BLaER1 (cell line): ENCODE results near the gene AGPAT3.
"Not testable (repeated sequence)": the region's sequence is repeated elsewhere in the genome, so short reads cannot be mapped to it uniquely, and the experiment has no call there.

Source experiments
- H3K27ac ChIP-seq: shearing (Covaris generic); formaldehyde crosslinking; 2 replicates; pipeline ENCODE4 v1.8.1; 2022
- H3K27me3 ChIP-seq: shearing (Covaris generic); formaldehyde crosslinking; 2 replicates; pipeline ENCODE4 v1.8.1; 2022
- H3K36me3 ChIP-seq: shearing (Covaris generic); formaldehyde crosslinking; 2 replicates; pipeline ENCODE4 v1.8.1; 2022
- H3K4me1 ChIP-seq: shearing (Covaris generic); formaldehyde crosslinking; 2 replicates; pipeline ENCODE4 v1.8.1; 2022
- H3K4me2 ChIP-seq: shearing (Covaris generic); formaldehyde crosslinking; 2 replicates; pipeline ENCODE4 v1.8.1; 2022
- H3K4me3 ChIP-seq: shearing (Covaris generic); formaldehyde crosslinking; 2 replicates; pipeline ENCODE4 v1.8.1; 2022
- H3K9ac ChIP-seq: shearing (Covaris generic); formaldehyde crosslinking; 2 replicates; pipeline ENCODE4 v1.8.1; 2022
- H3K9me3 ChIP-seq: shearing (Covaris generic); formaldehyde crosslinking; 2 replicates; pipeline ENCODE4 v1.8.1; 2022
- H4K20me1 ChIP-seq: shearing (Covaris generic); formaldehyde crosslinking; 2 replicates; pipeline ENCODE4 v1.8.1; 2022
- Cebpa-rat ChIP-seq: shearing (Covaris generic); IDR thresholded peaks from 2 replicates; pipeline ENCODE4 v1.8.1; 2022

The AGPAT3 gene

DNA sequence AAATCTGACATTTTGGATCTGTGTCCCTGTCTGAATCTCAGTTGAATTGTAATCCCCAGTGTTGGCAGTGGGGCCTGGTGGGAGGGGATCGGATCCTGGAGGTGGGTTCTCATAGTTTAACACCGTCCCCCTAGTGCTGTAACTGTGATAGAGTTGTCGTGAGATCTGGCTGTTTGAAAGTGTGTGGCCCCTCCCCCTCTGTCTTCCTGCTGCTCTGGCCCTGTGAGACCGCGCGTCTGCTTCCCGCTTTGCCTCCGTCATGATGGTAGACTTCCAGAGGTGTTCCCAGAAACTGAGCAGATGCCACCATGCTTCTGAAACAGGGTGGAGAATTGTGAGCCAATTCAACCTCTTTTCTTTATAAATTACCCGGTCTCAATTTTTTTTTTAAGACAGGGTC is 25.0 kb downstream of the AGPAT3 start:
- no peaks in the 10 kb centered on the region for H3K27me3 ChIP-seq
- H3K4me3 ChIP-seq, result no peak overlapping the region
- no peak overlapping the region for H3K9ac ChIP-seq
- H3K36me3 ChIP-seq, result peaks cover 32% of the 10 kb centered on the region
- H3K4me1 ChIP-seq, result peaks cover 24% of the 10 kb centered on the region
- H3K27ac ChIP-seq, result no peak overlapping the region
- no peak for TF ChIP-seq Cebpa-rat
- H3K4me2 ChIP-seq, result no peak overlapping the region
- peaks cover 28% of the 10 kb centered on the region for H3K9me3 ChIP-seq
- peaks cover 37% of the 10 kb centered on the region for H4K20me1 ChIP-seq

DNA sequence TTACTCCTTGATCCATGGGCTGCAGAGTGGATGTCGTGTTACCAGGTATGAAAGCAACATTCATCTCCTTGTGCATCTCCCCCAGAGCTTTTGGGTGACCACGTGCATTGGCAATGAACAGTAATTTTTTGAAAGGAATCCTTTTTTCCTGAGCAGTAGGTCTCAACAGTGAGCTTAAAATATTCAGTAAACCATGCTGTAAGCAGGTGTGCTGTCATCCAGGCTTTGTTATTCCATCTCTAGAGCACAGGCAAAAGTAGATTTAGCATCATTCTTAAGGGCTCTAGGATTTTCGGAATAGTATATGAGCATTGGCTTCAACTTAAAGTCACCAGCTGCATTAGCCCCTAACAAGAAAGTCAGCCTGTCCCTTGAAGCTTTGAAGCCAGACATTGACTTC is 27.3 kb downstream of the AGPAT3 start:
- H3K4me3 ChIP-seq, result no peak overlapping the region
- H4K20me1 ChIP-seq, result peaks cover 14% of the 10 kb centered on the region; the same call in 1 of the 2 replicates
- H3K27ac ChIP-seq, result no peak overlapping the region
- peaks cover 15% of the 10 kb centered on the region for H3K4me1 ChIP-seq
- H3K36me3 ChIP-seq, result peaks cover 33% of the 10 kb centered on the region
- H3K27me3 ChIP-seq, result no peaks in the 10 kb centered on the region
- peaks cover 29% of the 10 kb centered on the region for H3K9me3 ChIP-seq
- no peak overlapping the region for H3K9ac ChIP-seq
- TF ChIP-seq Cebpa-rat, result no peak
- H3K4me2 ChIP-seq, result no peak overlapping the region

DNA sequence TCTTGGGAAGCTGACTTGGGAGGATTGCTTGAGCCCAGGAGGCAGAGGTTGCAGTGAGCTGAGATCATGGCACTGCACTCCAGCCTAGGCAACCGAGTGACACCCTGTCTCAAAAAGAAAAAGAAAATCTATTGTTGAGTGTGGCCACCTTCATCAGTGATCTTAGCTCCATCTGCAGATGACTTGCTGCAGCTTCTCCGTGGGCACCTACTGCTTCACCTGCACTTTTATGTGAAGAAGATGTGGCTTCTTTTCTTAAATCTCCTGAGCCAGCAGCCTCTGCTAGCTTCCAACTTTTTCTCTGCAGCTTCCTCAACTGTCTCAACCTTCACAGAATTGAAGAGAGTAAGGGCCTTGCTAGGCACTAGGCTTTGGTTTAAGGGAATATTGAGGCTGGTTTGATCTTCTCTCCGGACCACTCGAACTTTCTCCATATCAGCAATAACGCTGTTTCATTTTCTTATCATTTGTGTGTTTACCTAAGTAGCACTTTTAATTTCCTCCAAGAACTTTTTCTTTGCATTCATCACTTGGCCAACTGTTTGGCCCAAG is 28.0 kb downstream of the AGPAT3 start:
- Histone ChIP-seq H4K20me1 (peaks cover 6% of the 10 kb centered on the region; the same call in 1 of the 2 replicates), H3K4me2 (peak overlapping the region; percentile 83), H3K36me3 (peaks cover 39% of the 10 kb centered on the region), H3K27ac (no peak overlapping the region), H3K9ac (no peak overlapping the region), H3K9me3 (peaks cover 37% of the 10 kb centered on the region), H3K27me3 (no peaks in the 10 kb centered on the region), H3K4me3 (0 out of 2 replicates have a peak overlapping the region, but pooled peaks have one; percentile 8), H3K4me1 (peaks cover 15% of the 10 kb centered on the region)
- TF ChIP-seq Cebpa-rat, result no peak

DNA sequence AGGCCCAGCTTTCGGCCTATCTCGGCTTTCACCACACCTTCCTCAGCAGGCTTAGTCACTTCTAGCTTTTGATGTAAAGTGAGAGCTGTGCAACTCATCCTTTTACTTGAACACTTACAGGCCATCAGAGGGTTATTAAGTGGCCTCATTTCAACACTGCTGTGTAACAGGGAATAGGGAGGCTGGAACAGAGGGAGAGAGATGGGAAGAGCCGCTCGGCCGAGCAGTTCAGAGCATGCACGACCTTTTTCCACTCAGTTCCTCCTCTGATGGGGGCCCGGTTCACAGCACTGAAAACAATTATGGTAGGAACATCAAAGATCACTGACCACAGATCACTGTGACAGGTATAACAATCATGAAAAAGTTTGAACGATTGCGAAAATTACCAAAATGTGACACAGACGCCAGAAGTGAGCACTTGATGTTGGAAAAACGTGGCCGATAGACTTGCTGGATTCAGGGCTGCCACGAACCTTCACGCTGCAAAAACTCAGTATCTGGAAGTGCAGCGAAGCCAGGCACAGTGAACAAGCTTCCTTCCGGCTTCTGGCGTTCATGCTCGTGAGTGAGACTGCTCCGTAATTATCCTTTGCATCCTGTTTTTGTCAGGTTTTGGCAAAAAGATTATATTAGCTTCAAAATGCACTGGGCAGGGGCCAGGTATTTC is 28.6 kb downstream of the AGPAT3 start:
- Histone ChIP-seq H3K36me3 (peaks cover 39% of the 10 kb centered on the region), H4K20me1 (peaks cover 5% of the 10 kb centered on the region; the same call in 1 of the 2 replicates), H3K4me1 (peaks cover 15% of the 10 kb centered on the region), H3K4me3 (peak overlapping the region; percentile 8; the same call in 1 of the 2 replicates), H3K9me3 (peaks cover 41% of the 10 kb centered on the region), H3K4me2 (peak overlapping the region; percentile 83), H3K27me3 (no peaks in the 10 kb centered on the region), H3K9ac (no peak overlapping the region), H3K27ac (no peak overlapping the region)
- no peak for TF ChIP-seq Cebpa-rat

DNA sequence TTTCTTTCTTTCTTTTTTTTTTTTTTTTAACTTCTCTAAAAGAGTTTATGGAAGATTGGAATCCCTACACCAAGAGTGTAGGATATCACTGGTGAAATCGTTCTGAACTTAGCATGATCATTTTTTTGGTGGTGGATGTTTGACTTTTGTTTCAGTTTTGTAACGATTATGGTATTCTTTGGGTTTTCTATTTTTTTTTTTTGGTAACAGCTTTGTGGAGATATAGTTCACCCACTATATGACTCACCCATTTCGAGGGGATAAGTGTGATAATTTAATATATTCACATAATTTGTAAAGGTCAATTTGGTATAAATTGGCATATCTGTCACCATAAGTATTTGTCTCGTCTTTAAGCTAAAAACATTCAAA is 29.2 kb downstream of the AGPAT3 start:
- peaks cover 5% of the 10 kb centered on the region; the same call in 1 of the 2 replicates for H4K20me1 ChIP-seq
- peak overlapping the region; percentile 8; the same call in 1 of the 2 replicates for H3K4me3 ChIP-seq
- H3K27ac ChIP-seq, result no peak overlapping the region
- no peaks in the 10 kb centered on the region for H3K27me3 ChIP-seq
- H3K9ac ChIP-seq, result no peak overlapping the region
- no peak for TF ChIP-seq Cebpa-rat
- peaks cover 45% of the 10 kb centered on the region for H3K9me3 ChIP-seq
- H3K4me1 ChIP-seq, result peaks cover 15% of the 10 kb centered on the region
- peak overlapping the region; percentile 83 for H3K4me2 ChIP-seq
- peaks cover 43% of the 10 kb centered on the region for H3K36me3 ChIP-seq

DNA sequence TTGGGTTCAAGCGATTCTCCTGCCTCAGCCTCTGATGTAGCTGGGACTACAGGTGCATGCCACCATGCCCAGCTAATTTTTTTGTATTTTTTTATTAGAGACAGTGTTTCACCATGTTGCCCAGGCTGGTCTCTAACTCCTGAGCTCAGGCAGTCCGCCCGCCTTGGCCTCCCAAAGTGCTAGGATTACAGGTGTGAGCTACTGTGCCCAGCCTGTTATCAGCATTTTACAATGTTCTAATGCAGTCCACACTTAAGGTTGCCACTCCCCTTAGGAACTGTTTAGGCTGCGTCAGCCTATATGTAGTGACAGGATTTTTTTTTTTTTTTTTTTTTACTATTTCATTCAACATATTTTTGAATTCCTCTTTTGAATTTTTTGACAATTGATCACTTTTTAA is 30.2 kb downstream of the AGPAT3 start:
- H3K4me2 ChIP-seq, result no peak overlapping the region
- no peak overlapping the region for H3K9ac ChIP-seq
- no peak overlapping the region for H3K4me3 ChIP-seq
- H4K20me1 ChIP-seq, result peaks cover 14% of the 10 kb centered on the region; the same call in 1 of the 2 replicates
- H3K4me1 ChIP-seq, result peaks cover 15% of the 10 kb centered on the region
- no peak for TF ChIP-seq Cebpa-rat
- peaks cover 46% of the 10 kb centered on the region for H3K9me3 ChIP-seq
- no peaks in the 10 kb centered on the region for H3K27me3 ChIP-seq
- H3K27ac ChIP-seq, result no peak overlapping the region
- peaks cover 44% of the 10 kb centered on the region for H3K36me3 ChIP-seq

DNA sequence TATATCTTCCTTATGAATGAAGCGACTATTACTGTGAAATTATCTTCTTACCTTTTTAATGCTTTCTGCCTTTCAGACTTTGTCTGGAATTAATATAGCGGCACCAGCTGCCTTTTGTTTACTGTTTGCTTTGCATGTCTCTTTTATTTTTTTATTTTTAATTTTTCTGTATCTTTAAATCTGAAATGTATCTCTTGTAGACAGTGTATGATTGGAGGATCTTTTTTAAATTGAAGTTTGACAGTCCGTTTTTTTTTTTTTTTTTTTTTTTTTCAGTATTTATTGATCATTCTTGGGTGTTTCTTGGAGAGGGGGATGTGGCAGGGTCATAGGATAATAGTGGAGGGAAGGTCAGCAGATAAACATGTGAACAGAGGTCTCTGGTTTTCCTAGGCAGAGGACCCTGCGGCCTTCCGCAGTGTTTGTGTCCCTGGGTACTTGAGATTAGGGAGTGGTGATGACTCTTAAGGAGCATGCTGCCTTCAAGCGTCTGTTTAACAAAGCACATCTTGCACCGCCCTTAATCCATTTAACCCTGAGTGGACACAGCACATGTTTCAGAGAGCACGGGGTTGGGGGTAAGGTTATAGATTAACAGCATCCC is 31.8 kb downstream of the AGPAT3 start:
- H3K36me3 ChIP-seq, result peaks cover 33% of the 10 kb centered on the region
- peaks cover 27% of the 10 kb centered on the region for H4K20me1 ChIP-seq
- peaks cover 15% of the 10 kb centered on the region for H3K4me1 ChIP-seq
- H3K9me3 ChIP-seq, result peaks cover 30% of the 10 kb centered on the region
- H3K27me3 ChIP-seq, H3K9ac ChIP-seq, H3K27ac ChIP-seq, H3K4me3 ChIP-seq, H3K4me2 ChIP-seq: not testable (repeated sequence)

DNA sequence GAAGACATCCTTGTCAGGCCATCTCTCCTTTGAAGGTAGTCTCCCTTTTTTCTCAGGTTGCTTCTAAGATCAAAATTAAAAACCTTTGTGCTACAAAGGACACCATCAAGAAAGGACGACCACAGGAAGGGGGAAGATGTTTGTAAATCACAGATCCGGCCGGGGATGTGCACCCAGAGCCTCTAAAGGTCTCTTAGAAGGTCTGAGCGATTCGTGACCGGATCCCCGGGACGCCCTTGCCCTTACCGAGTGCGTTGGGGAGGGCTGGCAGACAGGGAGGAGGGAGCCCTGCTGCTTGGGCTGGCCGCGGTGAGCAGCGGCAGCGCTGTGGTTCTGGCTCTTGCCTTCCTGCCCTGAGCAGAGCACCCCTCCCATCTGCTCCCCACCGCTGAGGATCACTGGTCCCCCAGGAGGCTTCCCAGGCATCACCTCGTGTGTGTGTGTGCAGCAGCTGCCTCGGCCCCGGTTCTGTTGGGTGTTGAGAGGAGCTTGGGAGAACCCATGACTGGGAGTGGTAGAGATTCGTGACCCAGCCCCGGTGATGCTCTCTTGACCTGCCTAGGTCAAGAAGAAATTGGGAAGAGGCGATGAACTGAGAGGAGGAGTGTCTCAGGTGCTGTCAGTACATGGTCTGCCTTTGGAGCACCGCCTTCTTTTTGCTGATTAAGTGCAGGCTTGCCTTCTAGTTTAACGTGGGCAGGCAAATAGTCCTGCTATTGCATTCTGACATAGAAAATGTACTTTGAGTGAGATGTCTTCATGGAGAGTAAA is 34.5 kb downstream of the AGPAT3 start:
- H3K27me3 ChIP-seq, result no peaks in the 10 kb centered on the region
- H3K9me3 ChIP-seq, result peaks cover 19% of the 10 kb centered on the region
- H4K20me1 ChIP-seq, result peaks cover 49% of the 10 kb centered on the region
- peaks cover 29% of the 10 kb centered on the region; the same call in 1 of the 2 replicates for H3K36me3 ChIP-seq
- no peak overlapping the region for H3K4me3 ChIP-seq
- no peak overlapping the region for H3K27ac ChIP-seq
- no peak overlapping the region for H3K9ac ChIP-seq
- no peaks in the 10 kb centered on the region; the same call in 1 of the 2 replicates for H3K4me1 ChIP-seq
- no peak overlapping the region for H3K4me2 ChIP-seq
- no peak for TF ChIP-seq Cebpa-rat

DNA sequence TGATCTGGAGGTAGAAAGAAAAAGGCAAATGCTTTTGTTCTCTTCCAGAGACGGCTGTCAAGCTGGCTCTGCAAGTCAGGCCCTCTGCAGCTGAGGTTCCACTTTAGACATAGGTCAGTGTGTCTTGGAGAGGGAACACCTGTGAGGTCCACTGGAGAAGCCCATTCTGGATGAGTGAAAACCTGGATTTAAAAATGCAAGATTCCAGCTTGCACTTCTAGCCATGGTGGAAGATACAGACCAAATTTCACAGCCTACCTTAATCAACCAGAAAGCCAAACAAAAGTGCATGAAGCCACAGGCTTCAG is 35.0 kb downstream of the AGPAT3 start:
- Histone ChIP-seq H3K4me3 (no peak overlapping the region), H3K36me3 (peaks cover 32% of the 10 kb centered on the region; the same call in 1 of the 2 replicates), H3K9me3 (peaks cover 19% of the 10 kb centered on the region), H3K4me2 (no peak overlapping the region), H4K20me1 (peaks cover 51% of the 10 kb centered on the region), H3K9ac (no peak overlapping the region), H3K27me3 (no peaks in the 10 kb centered on the region), H3K4me1 (no peaks in the 10 kb centered on the region; the same call in 1 of the 2 replicates), H3K27ac (no peak overlapping the region)
- no peak for TF ChIP-seq Cebpa-rat
